NT2/D1 (cell line): ENCODE results near the gene DYNLT2B.

ENCODE experiments used
- YY1 ChIP-seq: IDR thresholded peaks from 2 replicates; pipeline ENCODE4 v1.6.1; 2011; ENCODE audit not compliant: insufficient read length, insufficient read depth
- ZNF274 ChIP-seq: IDR thresholded peaks from 2 replicates; pipeline ENCODE4 v1.6.1; 2011; ENCODE audit warnings: mild to moderate bottlenecking, low read depth, low read length

GRCh38 chr3:196354132-196354531 lies 36.1 kb upstream of the DYNLT2B start:
- TF ChIP-seq ZNF274 = no peak
- TF ChIP-seq YY1 = no peak
